Left lung (tissue), 10 donors: ENCODE results near the gene SNX27. TPM values are rescaled to one million over a fixed set of nuclear protein-coding genes. Genes with fewer than 3 reads are reported as not detected.

Source experiments
- ATAC-seq: fragments of 200-7000 bp; cut with Tn5 transposase; one replicate; pipeline ENCODE4 v1.9.1; 2020; ENCODE audit warnings: moderate library complexity
- DNase-seq, 4 donors: peaks; one replicate each; pipeline ENCODE4 v3.0.0-alpha.2; 2013 to 2020
- H3K27ac ChIP-seq, 2 donors: fragments of 200-600 bp; sonication (generic) in 1 of 2; one replicate each; pipeline versions ENCODE4 v1.5.0 to v1.8.0; 2020 to 2021
- H3K27me3 ChIP-seq, 2 donors: fragments of 200-600 bp; sonication (generic) in 1 of 2; one replicate each; pipeline versions ENCODE4 v1.5.0 to v1.8.0; 2020 to 2021
- H3K36me3 ChIP-seq, 2 donors: fragments of 200-600 bp; sonication (generic) in 1 of 2; one replicate each; pipeline versions ENCODE4 v1.5.0 to v1.8.0; 2020 to 2021
- H3K4me1 ChIP-seq, 2 donors: fragments of 200-600 bp; one replicate each; pipeline ENCODE4 v1.8.0; 2021
- H3K4me3 ChIP-seq, 2 donors: fragments of 200-600 bp; sonication (generic) in 1 of 2; one replicate each; pipeline versions ENCODE4 v1.5.0 to v1.8.0; 2020 to 2021; ENCODE audit warnings: mild to moderate bottlenecking in 1 of 2
- H3K9me3 ChIP-seq, 2 donors: fragments of 200-600 bp; sonication (generic) in 1 of 2; one replicate each; pipeline versions ENCODE4 v1.5.0 to v1.8.0; 2020 to 2021
- intact Hi-C, 2 donors: fragments of 100-400 bp; cut with DNase I; formaldehyde crosslinking; loops; one replicate each; pipeline versions ENCODE4 v1.11.2 to v1.14.2; 2022
- polyA plus RNA-seq, 6 donors: library from polyadenylated mRNA; unstranded; fragments of 120-200 nt; gene quantifications; one replicate each; pipeline ENCODE4 v1.2.1, GENCODE V29; 2013; ENCODE audit not compliant: insufficient read length in 6 of 6
- total RNA-seq, 2 donors: library from RNA; stranded (reverse); fragmentation: NEBNext Ultra II Directional; extraction: Animal tissue kit (Norgen Biotek cat#: 25700); gene quantifications; one replicate each; pipeline ENCODE4 v1.2.1, GENCODE V29; 2021
- TF ChIP-seq, protein P1 (sequence below), 2 donors: fragments of 200-600 bp; sonication (generic) in 1 of 2; IDR thresholded peaks; one replicate each; pipeline versions ENCODE4 v1.5.0 to v1.8.0; 2021; ENCODE audit warnings: antibody characterized with exemption in 2 of 2
- donor health status: DM: no; HTN: yes; CAD: no.
- donor health status: DM: no; HTN: no; CAD: no.

SNX27 gene
- total and polyA plus RNA-seq, 8 donors, result 21.5 to 64.5 (median 23.9) TPM

DNA sequence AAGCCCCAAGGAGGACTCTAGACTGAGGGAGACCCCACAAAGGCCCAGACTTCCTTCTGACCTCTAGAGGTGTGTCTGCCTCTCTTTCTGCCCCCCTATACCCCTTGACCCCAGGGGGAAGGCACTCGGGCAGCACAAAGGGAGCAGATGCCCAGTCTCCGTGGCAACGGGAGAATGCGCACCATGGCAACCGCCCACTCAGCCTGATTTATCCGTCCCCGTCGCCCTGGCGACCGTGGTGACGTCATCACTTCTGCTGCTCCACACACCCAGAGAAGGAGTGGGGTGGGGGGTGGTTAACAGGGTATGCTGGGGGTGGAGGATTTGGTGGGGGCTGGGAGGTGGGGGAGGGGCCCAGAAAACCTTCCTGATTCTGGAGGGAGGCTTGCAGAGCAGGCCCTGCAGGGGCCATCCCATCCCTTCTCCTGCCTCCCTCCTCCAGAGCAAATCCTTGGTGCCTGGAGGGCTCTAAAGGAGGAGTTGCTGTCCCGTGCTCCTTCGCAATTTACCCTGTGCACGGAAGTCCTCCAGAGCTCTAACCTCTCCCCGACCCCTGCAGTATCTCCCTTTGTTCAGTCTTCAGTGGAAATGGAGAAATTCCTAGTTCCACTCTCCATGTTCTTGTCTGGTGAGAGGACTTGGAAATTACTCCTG is 98.5 kb downstream of the SNX27 start:
- Histone ChIP-seq H3K4me3 (no peak overlapping the region), H3K9me3 (no peaks in the 10 kb centered on the region), H3K36me3 (no peaks in the 10 kb centered on the region), H3K27me3 (peaks cover 0 to 29% of the 10 kb centered on the region in 2 donors), H3K27ac (no peak overlapping the region), H3K4me1 (no peaks in the 10 kb centered on the region)
- intact Hi-C loops, result no loop called here
- no peak for ATAC-seq
- TF ChIP-seq, protein P1, sequence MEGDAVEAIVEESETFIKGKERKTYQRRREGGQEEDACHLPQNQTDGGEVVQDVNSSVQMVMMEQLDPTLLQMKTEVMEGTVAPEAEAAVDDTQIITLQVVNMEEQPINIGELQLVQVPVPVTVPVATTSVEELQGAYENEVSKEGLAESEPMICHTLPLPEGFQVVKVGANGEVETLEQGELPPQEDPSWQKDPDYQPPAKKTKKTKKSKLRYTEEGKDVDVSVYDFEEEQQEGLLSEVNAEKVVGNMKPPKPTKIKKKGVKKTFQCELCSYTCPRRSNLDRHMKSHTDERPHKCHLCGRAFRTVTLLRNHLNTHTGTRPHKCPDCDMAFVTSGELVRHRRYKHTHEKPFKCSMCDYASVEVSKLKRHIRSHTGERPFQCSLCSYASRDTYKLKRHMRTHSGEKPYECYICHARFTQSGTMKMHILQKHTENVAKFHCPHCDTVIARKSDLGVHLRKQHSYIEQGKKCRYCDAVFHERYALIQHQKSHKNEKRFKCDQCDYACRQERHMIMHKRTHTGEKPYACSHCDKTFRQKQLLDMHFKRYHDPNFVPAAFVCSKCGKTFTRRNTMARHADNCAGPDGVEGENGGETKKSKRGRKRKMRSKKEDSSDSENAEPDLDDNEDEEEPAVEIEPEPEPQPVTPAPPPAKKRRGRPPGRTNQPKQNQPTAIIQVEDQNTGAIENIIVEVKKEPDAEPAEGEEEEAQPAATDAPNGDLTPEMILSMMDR (IDR thresholded peaks at IDR 0.05), result no peak
- DNase-seq, result peak in 1 of 4 donors; percentile 44

DNA sequence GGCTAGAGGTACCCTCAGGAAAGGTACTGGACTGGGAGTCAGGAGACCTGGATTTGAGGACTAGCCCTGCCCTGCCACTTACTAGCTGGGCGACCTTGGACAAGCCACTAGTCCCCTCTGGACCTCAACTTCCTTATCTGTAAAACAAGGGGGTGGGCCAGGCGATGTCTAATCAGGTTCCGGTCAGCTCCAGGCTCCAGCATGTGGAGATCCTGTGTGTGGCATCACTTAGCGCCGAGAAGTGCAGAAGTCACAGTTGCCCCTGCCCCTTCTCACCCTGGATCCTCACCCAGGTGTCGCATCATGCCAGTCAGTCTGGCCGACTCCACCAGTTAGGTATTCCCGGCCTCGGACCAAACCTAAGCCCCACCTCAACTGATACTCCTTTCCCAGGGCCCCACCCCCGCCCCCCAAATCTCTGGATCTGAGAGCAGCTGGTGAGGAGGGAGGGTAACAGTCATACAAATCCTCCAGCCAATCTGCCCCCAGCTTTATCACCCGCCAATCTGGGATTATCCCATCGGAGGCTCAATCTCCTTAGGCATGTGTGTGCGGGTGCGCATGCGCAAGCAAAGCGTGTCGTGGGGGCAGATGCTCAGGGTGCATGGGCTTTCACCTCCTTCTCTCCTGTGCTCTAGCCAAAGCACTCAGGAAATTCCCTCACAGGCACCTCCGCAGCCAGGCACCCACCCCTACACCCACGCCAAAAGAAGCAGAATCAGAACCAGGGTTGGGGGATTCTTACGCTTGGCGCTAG is 99.4 kb downstream of the SNX27 start:
- Histone ChIP-seq H3K36me3 (no peaks in the 10 kb centered on the region), H3K27ac (no peak overlapping the region), H3K9me3 (no peaks in the 10 kb centered on the region), H3K4me1 (no peaks in the 10 kb centered on the region), H3K4me3 (no peak overlapping the region), H3K27me3 (peaks cover 8 to 38% of the 10 kb centered on the region in 2 donors)
- DNase-seq (no peak), ATAC-seq (no peak)
- intact Hi-C loops, result no loop called here
- TF ChIP-seq, protein P1 (IDR thresholded peaks at IDR 0.05), result no peak

DNA sequence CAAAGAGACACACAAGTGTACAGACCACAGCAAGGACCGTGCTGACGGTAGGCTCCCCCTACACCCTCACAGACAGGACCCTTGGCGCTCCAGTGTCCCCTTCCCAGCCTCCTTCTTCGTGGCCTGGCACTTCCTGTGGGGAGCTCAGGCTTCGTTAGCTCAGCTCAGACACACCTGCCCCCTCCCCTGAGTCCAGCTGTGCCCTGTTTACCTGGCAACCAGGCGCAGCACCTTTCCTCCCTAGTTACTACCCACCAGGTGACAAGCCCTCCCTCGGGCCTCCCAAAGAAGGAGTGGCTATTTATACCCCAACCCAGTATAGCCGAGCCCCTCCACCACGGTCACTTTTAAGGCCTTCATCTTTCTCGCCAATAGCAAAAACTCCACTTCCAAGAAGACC is 100.1 kb downstream of the SNX27 start:
- no peak overlapping the region for H3K4me3 ChIP-seq
- H3K36me3 ChIP-seq, result no peaks in the 10 kb centered on the region
- ATAC-seq, result no peak
- no peaks in the 10 kb centered on the region for H3K9me3 ChIP-seq
- TF ChIP-seq, protein P1 (IDR thresholded peaks at IDR 0.05), result no peak
- no peaks in the 10 kb centered on the region for H3K4me1 ChIP-seq
- intact Hi-C loops, result no loop called here
- no peak overlapping the region for H3K27ac ChIP-seq
- H3K27me3 ChIP-seq, result peaks cover 13 to 45% of the 10 kb centered on the region in 2 donors
- DNase-seq, result no peak

DNA sequence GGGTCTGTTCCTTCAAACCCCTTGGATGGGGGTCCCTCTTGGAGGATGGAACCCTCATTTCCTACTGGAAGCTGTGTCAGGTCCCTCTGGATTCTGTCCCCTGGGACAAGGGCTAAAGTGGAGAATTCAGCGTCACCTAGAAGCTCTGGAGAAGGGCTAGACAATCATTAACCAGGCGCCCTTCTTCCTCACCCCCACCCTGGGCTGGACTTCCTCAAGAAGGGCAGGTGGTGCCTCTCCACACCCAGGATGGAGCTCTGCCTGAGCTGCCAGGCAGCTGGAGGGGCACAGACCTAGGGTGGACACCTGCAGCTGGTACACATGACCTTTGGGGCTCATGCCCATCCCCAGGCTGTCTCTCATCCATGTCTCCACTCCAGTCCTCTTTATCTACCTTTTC is 101.2 kb downstream of the SNX27 start:
- Histone ChIP-seq H3K27ac (no peak overlapping the region), H3K27me3 (peaks cover 17 to 56% of the 10 kb centered on the region in 2 donors)
- DNase-seq, result peak in 1 of 4 donors; percentile 42

DNA sequence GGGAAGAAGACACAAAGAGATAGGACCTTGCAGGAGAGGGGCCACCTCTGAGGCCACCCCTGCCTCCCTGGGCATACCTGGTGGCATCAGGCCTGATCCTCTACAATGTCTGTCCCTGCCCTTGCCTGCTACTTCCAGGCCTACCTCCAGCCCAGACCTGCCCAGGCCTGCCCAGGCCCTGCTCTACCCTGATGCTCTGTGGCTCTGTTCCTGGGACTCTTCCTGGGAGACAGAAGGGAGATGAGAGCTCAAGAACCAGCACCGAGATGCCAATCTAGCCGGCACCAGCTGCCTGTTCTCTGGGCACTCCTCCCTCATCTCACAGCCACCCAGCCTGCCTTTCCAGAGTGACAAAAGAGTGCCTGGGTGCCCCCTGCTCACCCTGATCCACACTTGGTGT is 102.0 kb downstream of the SNX27 start:
- no peak overlapping the region for H3K4me3 ChIP-seq
- no peaks in the 10 kb centered on the region for H3K4me1 ChIP-seq
- intact Hi-C loops, result no loop called here
- no peak overlapping the region for H3K27ac ChIP-seq
- H3K36me3 ChIP-seq, result no peaks in the 10 kb centered on the region
- no peak for ATAC-seq
- no peaks in the 10 kb centered on the region for H3K9me3 ChIP-seq
- TF ChIP-seq, protein P1 (IDR thresholded peaks at IDR 0.05), result no peak
- DNase-seq, result no peak
- peaks cover 17 to 64% of the 10 kb centered on the region in 2 donors for H3K27me3 ChIP-seq

More for the DNA sequence above, 101.2 kb downstream of the SNX27 start:
- H3K4me3 ChIP-seq, result no peak overlapping the region
- intact Hi-C loops, result no loop called here
- H3K36me3 ChIP-seq, result no peaks in the 10 kb centered on the region
- H3K4me1 ChIP-seq, result no peaks in the 10 kb centered on the region
- ATAC-seq, result peak; percentile 74
- TF ChIP-seq, protein P1 (IDR thresholded peaks at IDR 0.05), result no peak
- H3K9me3 ChIP-seq, result no peaks in the 10 kb centered on the region
